NCI-H345 treated with DMSO at 0.1 percent for 48 hours (cell line): Measurements from ENCODE around the gene SRPK2.
"Not testable (repeated sequence)": the region's sequence is repeated elsewhere in the genome, so short reads cannot be mapped to it uniquely, and the experiment has no call there.

ENCODE experiments used
- DNase-seq: peaks from one replicate; lab custom pipeline; 2025; ENCODE audit not compliant: unreplicated experiment; lab: John Stamatoyannopoulos, UW

Gene SRPK2

DNA sequence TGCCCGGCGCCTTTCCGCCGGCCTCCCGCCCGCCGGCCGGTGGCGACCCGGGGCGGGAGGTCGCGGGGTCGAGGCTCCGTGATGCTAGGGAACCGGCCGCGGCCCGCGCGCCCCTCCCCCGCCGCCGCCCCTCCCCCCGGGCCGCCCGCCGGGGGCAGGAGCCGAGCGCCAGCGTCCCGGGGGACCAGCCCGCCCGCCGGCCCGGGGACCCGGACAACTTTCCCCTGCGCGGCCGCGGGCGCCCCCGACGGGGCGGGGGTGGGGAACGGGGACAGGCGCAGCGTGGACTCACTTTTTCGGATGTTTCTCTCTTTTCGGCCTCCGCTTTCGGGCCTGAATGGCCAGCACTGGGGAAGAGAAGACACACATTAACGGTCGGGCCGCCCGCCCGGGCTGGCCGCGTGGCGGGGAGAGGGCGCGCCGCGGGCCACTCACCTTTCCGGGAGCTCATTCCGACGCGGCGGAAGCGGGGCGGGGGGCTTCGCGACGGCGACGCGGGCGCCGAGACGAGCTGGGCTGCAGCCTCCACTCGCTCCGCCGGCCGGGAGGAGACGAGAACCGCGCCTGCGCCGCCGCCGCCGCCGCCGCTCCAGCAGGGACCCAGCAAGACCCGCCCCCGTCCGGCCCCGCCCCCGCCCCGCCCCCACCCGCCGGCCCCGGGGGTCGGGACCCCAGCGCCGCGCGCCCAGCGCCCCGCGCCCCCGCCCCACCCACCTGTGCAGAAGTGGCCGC lies at the start of gene SRPK2:
Gene SRPK2 (minus strand): TSS at position 566 of the 732 bp plus-strand sequence.
- DNase-seq = peak; percentile 26

DNA sequence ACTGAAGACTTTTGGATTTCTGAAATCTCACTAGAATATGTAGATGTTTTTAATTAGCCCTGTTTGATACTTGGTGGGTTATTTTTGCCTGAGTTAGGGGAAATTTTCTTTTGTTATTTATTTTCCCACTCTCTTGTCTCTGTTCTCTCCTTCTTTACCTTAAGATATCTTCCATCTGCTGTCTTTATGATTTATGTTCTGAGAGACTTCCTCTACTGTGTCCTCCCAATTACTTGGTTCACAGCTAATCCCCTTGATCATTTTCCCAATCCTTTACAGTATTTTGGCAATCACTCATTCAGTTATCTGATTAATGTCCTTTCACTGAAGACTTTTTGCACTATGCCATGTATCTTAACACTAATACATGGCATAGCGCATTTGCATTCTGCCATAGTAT lies 49.5 kb upstream of the SRPK2 start:
- no peak for DNase-seq

DNA sequence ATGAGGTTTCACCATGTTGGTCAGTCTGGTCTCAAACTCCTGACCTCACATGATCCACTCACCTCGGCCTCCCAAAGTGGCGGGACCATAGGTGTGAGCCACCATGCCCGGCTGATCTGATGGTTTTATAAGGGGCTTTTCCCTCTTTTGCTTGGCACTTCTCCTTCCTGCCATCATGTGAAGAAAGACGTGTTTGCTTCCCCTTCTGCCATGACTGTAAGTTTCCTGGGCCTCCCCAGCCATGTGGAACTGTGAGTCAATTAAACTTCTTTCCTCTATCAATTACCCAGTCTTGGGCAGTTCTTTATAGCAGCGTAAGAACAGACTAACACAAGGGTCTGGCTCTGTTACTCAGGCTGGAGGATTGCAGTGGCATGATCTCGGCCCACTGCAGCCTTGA lies 48.6 kb upstream of the SRPK2 start:
- DNase-seq = not testable (repeated sequence)

DNA sequence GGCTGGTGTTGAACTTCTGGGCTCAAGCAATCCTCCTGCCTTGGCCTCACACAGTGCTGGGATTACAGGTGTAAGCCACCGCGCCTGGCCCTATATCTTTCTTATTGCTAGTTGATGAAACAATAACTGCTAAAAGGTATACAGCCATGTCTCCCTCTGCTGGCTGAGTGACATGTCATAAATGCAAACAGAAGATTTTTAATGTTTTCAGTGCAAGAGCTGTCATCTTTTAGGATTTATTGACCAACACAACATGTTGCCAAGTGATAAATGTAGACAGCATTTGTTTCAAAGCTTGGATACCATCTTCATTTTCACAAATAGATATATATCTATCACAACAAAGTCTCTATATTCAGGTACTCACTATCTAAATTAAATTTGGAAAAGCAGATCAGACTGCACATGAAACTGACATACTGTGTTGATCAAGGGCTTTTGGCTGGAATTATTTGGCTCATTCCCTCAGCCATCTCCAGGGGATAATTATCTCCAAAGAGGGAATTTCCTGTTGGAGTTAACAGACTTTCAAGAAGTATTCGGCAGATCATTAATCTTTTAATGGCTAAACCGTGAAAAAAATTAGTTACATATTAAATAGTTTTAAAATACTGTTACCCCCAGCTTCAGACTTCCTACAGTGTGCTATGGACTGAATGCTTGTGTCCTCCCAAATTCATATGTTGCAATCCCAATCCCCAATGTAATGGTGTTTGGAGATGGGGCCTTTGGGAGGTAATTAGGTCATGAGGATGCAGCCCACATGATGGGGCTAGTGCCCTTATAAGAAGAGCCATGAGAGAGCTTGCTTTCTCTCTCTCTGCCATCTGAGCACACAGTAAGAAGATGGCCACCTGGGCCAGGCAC lies 41.3 kb upstream of the SRPK2 start:
- DNase-seq = no peak

DNA sequence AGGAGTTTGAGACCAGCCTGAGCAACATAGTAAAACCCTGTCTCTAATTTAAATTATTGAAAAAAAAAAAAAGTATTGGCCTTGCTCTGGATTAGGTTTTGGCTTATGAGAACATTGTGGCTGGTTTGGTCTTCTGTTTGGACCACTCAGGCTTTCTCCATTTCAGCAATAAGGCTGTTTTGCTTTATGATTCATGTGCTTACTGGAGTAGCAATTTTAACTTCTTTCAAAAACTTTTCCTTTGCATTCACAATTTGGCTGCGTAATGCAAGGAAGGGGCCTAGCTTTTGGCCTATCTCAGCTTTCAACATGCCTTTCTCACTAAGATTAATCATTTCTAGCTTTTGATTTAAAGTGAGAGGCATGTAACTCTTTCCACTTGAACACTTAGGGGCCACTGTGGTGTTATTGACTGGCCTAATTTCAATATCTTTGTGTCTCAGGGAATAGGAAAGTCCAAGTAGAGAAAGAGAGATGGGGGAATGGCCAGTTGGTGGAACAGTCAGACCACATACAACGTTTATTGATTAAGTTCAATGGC lies 38.0 kb upstream of the SRPK2 start:
- DNase-seq = no peak

DNA sequence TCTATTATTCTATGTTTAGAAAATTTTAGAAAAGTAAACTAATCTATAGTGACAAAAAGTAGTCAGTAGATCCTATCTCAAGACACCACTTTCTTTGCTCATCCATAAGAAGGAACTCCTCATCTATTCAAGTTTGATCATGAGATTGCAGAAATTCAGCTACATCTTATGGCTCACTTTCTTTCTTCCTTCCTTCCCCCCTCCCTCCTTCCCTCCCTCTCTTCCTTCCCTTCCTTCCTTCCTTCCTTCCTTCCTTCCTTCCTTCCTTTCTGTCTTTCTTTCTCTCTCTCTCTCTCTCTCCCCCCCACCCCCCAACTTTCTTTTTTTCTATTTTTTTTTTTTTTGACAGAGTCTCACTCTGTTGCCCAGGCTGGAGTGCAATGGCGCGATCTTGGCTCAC lies 35.3 kb upstream of the SRPK2 start:
- no peak for DNase-seq

DNA sequence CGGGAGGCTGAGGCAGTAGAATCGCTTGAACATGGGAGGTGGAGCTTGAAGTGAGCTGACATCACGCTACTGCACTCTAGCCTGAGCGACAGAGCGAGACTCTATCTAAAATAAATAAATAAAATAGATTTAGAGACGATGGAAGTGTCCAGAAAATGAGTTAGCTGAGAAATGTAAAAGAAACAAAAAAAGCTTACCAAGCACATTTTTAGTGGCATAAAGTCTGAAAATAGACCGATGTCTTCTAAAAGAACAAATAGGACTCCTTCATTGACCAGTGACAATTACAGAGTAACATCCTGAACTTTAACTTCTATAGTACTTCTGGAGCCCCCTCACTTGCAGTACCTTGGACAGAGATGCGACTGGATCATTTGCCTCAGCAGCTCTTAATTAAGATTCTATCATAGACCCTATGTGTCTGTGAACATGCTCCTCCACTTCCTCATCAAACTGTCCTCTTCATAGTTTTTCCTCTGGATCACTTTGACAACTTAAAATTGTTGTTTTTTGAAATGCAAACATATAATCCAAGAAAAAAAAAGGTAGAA lies 25.2 kb upstream of the SRPK2 start:
- DNase-seq = no peak

DNA sequence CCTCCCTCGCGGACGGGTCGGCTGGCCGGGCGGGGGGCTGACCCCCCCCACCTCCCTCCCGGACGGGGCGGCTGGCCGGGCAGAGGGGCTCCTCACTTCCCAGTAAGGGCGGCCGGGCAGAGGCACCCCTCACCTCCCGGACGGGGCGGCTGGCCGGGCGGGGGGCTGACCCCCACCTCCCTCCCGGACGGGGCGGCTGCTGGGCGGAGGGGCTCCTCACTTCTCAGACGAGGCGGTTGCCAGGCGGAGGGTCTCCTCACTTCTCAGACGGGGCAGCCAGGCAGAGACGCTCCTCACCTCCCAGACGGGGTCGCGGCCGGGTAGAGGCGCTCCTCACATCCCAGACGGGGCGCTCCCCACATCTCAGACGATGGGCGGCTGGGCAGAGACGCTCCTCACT lies 22.1 kb upstream of the SRPK2 start:
- DNase-seq = not testable (repeated sequence)

DNA sequence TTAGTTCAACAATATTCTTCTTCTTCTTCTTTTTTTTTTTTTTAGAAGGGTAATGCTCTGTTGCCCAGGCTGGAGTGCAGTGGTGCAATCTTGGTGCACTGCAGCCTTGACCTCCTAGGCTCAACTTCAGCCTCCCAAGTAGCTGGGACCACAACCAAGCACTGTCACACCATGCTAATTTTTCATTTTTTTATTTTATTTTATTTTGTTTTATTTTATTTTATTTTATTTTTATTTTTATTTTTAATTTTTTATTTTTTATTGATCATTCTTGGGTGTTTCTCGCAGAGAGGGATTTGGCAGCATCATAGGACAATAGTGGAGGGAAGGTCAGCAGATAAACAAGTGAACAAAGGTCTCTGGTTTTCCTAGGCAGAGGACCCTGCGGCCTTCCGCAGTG lies 21.1 kb upstream of the SRPK2 start:
- DNase-seq = not testable (repeated sequence)

DNA sequence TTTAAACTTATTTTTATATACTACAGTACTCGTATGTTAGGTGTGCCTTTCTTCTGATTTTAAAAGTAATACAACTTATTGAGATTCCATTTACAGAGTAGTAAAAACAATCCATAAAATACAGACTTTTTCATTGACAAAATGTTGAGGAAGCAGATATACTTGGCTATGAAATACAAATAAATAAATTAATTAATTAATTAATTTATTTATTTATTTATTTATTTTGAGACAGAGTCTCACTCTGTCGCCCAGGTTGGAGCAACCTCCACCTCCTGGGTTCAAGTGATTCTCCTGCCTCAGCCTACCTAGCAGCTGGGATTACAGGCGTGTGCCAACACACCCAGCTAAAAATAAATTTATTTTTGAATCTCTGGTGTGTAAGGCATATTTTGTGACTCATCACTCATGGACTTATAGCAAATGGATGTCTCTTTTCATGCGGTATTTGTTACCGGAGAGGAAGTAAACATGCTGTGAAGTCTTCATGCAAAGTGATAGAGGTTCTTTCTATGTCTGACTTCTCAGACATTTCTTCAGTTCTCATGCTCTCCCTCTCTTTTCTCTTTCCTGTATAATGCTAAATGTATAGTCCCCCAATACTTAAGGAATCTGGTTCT lies 20.2 kb upstream of the SRPK2 start:
- no peak for DNase-seq

DNA sequence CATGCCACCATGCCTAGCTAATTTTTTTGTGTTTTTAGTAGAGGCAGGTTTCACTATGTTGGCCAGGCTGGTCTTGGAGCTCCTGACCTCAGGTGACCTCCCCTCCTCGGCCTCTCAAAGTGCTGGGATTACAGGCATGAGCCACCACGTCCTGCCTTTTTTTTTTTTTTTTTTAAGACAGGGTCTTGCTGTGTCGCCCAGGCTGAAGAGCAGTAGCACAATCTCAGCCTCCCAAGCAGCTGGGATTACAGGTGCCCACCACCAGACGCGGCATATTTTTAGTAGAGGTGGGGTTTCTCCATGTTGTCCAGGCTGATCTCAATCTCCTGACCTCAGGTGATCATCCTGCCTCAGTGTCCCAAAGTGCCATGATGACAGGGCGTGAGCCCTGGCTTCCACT lies 14.4 kb upstream of the SRPK2 start:
- no peak for DNase-seq

DNA sequence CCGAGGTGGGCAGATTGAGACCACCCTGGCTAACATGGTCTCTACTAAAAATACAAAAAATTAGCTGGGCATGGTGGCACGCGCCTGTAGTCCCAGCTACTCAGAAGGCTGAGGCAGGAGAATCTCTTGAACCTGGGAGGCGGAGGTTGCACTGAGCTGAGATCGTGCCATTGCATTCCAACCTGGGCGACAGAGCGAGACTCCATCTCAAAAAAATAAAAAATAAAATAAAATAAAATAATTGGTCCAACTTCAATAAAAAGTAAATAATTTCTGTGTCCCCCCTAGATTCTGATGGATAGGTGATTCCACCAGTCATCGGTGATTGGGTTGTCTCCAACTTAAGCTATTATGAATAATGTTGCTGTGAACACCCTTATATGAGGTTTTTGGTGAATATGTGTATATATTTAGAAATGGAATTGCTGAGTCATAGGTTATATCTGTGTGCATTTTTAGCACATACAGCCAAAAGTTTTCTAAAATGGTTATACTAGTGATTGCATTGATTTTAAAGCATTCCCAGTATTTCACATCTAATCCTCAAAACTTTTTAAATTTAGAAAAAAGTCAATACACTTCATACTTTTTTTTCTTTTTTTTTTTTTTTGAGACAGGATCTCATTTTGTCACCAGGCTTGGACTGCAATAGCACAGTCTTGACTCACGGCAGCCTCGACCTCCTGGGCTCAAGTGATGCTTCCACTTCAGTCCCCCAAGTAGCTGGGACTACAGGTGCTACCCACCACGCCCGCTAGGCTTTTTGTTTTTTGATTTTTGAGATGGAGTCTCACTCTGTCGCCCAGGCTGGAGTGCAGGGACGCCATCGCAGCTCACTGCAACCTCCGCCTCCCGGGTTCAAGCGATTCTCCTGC lies 13.7 kb upstream of the SRPK2 start:
- no peak for DNase-seq

DNA sequence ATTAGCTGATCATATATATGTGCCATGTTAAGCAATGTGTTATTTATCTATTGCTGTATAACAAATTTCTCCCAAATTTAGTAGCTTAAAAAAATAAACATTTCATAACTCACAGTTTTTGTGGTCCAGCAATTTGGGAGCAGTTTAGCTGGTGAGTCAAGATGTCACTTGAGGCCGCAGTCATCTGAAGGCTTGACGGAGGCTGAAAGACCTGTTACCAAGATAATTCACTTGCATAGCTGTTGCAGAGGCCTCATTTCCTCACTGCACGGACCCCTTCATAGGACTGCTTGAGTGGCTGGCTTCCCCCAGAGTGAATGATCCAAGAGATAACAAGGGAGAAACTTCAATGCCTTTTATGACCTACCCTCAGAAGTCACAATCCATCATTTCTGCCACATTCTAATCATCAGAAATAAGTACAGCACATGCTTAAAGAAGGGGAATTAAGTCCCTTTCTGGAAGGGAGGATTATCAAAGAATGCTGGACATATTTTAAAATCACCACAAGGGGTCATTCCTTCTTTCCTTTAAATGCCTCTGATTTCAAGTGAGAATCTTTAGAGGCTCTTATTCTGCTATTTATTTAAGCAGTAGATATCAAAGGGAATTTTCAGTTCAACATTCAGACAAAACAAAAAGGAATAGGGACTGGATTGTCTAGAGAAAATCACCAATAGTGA lies 10.5 kb upstream of the SRPK2 start:
- no peak for DNase-seq

DNA sequence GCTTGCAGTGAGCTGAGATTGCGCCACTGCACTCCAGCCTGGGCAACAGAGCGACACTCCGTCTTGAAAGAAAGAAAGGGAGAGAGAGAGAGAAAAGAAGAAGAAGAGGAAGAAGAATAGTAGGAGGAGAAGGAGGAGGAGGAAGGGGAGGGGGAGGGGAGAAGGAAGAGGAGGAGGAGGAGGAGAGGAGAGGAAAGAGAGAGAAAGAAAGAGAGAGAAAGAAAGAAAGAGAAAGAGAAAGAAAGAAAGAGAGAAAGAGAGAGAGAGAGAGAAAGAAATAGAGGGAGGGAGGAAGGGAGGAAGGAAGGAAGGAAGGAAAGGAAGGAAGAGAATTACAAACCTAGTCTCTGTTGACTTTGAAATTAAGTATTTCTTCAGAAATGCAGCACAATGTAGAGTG lies 7.8 kb upstream of the SRPK2 start:
- DNase-seq = no peak

DNA sequence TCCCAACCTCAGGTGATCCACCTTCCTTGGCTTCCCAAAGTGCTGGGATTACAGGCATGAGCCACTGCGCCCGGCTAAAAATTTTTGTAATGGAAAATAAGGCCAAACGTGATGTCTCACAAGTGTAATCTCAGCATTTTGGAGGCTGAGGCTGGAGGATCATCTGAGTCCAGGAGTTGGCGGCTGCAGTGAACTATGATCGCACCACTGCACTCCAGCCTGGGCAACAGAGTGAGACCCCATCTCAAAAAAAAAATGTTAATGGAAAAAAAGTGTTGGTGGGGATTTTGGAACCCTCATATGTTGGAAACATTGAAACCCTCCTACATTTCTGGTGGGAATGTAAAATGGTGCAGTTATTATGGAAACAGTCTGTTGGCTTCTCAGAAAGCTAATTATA lies 2.7 kb upstream of the SRPK2 start:
- DNase-seq = no peak

DNA sequence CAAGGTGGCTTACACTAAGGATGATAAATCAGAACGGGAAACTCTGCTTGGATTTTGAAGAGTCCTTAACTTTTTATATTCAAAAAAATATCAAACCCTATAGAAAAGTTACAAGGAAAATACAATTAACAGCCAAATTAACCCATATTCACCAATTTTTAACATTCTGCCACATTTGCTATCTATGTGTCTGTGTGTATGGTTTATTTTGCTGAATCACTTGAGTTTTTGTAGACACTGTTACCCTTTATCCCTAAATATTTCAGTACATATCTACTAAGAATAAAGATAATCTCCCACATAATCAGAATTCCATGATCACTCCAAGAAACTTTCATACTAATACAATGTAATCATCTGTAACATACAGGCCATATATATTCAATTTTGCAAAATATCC lies 1.2 kb upstream of the SRPK2 start:
- DNase-seq = no peak

DNA sequence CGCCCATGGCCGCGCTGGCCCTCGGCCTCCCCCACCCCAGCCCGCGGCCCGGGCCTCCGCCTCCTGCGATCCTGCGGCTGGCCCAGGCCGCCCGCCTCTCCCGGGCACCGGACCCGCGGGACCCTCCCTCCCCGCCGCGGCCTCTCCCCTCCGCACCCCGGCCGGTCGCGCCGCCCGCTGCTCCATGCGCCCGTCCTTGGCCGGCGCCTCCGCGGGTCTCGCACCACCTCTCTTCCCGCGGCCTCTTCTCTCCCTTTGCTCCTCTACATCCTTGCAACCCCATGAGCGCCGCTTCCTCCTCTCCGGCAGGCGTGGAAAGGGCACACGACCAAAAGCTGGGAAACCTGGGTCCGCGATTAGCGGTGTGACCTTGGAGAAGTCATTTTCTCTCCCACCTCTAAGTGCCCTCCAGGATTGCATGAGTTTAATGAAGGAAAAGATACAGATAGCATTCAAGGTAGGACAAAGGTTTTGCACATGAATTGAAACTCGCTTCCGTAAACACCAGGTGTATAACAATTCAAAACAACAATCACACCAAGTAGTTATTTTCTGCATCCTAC lies 448 bp upstream of the SRPK2 start:
- peak; percentile 30 for DNase-seq

DNA sequence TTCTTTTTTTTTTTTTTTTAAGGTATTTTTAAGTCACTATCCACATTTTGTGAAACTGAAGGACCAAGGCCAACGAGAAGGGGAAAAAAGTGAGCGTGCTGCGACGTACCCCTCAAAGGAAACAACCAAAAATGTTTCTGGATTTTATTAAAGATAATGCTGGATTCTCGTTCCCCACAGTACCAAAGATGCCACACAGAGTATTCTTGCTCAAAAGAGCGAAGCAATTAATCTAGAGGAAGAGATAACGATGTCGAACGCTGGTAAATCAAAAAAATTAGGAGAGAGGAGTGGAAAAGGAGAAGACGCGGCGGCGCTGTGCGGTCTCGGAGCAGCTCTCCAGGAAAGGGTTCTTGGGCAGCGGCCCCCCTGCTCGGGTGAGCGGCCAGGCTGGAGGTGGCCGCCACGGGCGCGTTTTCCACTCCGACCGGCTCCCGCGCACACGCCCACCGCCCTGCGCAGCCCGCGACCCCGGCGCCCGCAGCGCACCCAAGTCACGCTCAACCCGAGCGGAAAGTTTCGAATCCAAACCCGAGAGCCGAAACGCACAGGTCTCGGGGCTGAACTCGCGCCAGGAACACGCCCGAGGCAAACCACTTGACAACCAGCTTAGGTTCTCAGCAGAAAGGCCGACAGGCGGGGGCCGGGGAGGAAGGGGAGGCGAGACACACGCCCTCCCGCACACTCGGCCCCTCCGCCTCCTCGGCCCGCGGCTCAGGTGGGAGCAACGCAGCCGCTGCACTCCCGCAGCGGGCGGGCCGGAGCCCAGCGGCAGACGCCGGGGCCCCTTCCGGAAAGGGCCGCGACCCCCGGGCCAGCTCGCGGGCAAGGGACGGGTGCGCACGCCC lies 989 bp downstream of the SRPK2 start:
- DNase-seq = peak; percentile 47

DNA sequence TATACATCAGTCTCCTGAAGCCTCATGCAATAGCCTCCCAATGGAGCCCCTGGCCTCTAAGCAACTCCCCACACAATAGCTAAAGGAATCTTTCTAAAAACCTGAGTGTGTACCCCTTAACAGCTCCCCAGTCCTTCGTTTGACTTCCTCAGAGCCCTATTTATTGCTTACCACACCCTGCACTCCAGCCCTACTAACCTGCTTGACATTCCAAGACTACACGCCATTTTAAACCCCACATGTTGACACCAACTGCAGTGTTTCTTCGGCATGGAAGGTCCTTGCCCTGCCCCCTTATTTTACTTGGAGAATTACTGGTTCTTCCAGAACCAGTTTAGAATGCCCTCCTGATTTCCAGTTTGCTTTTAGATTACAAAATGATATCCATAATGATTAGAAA lies 10.8 kb downstream of the SRPK2 start:
- DNase-seq = no peak
